Subcutaneous adipose tissue (tissue), 4 donors: ENCODE results near the gene CHRM1. TPM values are rescaled to one million over a fixed set of nuclear protein-coding genes. Genes with fewer than 3 reads are reported as not detected.

Source experiments
- total RNA-seq, 4 donors: library from RNA; depleted of rRNA; stranded (reverse); fragments of >200 nt; gene quantifications; one replicate each; pipeline ENCODE4 v1.1.0, GENCODE V29; 2016
- TF ChIP-seq, protein P1 (sequence below): fragments of 450-650 bp; IDR thresholded peaks from one replicate; pipeline ENCODE4 v1.5.1; 2016; ENCODE audit warnings: low read depth, mild to moderate bottlenecking, control low read depth, antibody characterized with exemption, moderate library complexity

The CHRM1 gene, protein sequence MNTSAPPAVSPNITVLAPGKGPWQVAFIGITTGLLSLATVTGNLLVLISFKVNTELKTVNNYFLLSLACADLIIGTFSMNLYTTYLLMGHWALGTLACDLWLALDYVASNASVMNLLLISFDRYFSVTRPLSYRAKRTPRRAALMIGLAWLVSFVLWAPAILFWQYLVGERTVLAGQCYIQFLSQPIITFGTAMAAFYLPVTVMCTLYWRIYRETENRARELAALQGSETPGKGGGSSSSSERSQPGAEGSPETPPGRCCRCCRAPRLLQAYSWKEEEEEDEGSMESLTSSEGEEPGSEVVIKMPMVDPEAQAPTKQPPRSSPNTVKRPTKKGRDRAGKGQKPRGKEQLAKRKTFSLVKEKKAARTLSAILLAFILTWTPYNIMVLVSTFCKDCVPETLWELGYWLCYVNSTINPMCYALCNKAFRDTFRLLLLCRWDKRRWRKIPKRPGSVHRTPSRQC
- not detected for total RNA-seq

DNA sequence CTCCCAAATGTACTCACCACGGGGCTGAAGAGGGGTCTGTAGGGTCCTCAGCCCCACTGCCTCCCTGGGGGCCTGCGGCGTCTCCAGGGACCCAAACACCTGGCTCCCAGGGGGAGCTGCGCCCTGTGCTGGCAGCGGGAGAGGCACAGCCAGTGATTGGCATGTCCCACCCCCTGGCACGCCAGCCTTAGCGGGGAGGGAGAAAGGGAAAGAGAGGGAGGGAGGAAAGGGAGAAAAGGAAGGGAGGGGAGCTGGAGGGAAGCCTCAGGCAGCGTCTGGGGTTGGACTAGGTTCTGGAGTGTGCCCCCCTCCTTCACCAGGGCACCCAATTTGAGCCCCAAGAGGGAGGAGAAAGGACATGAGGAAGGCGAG is at the start of gene CHRM1:
Gene CHRM1 (minus strand): TSS at position 163 of the 372 bp plus-strand sequence. CDS start 10,263 bp downstream, outside the sequence.
- TF ChIP-seq, protein P1, sequence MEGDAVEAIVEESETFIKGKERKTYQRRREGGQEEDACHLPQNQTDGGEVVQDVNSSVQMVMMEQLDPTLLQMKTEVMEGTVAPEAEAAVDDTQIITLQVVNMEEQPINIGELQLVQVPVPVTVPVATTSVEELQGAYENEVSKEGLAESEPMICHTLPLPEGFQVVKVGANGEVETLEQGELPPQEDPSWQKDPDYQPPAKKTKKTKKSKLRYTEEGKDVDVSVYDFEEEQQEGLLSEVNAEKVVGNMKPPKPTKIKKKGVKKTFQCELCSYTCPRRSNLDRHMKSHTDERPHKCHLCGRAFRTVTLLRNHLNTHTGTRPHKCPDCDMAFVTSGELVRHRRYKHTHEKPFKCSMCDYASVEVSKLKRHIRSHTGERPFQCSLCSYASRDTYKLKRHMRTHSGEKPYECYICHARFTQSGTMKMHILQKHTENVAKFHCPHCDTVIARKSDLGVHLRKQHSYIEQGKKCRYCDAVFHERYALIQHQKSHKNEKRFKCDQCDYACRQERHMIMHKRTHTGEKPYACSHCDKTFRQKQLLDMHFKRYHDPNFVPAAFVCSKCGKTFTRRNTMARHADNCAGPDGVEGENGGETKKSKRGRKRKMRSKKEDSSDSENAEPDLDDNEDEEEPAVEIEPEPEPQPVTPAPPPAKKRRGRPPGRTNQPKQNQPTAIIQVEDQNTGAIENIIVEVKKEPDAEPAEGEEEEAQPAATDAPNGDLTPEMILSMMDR: no peak

DNA sequence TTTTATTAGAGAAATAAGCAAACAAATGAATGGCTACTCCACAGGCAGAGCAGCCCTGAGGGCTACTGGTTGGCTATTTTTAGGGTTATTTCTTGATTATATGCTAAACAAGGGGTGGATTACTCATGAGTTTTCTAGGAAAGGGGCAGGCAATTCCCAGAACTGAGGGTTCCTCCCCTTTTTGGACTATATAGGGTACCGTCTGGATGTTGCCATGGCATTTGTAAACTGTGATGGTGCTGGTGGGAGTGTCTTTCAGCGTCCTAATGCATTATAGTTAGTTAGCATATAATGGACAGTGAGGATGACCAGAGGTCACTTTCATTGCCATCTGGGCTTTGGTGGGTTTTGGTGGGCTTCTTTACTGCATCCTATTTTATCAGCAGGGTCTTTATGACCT is 44.4 kb upstream of the CHRM1 start:
- TF ChIP-seq, protein P1: no peak

DNA sequence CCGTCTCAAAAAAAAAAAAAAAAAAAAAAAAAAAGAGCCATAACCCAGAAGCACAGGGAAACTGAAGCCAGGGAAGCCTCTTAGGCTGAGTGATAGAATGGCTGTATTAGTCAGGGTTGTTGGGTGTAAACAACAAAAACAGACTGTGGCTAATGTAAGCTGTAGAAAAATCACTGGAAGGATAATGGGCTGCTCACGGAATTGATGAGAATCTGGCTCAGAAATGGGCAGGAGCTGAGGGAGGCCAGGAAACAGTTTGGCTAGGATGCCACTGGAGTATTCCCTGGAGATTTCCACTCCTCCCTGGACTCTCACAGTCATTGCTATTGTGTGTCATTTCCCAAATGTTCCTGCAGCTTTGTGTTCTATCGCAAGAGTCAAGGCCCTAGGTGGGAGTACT is 41.2 kb upstream of the CHRM1 start:
- TF ChIP-seq, protein P1: no peak

DNA sequence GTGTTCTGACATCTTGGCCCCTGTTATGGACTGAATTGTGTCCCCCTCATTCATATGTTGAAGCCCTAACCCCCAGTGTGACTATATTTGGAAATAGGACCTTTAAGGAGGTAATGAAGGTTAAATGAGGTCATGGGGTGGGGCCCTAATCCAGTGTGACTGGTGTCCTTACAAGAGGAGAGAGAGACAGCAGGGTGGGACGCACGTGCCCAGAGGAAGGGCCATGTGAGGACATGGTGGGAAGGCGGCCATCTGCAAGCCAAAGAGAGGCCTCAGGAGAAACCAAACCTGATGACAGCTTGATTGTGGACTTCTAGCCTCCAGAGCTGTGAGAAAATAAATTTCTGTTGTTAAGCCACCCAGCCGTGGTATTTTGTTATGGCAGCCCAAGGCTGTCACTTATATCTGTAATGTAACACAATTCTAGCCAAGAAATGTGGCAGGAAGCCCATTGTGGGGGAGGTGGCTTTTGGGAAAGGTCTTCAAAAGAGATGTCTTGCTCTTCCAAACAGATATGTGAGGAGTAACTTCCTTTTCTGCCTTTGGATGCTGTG is 39.9 kb upstream of the CHRM1 start:
- TF ChIP-seq, protein P1: no peak

DNA sequence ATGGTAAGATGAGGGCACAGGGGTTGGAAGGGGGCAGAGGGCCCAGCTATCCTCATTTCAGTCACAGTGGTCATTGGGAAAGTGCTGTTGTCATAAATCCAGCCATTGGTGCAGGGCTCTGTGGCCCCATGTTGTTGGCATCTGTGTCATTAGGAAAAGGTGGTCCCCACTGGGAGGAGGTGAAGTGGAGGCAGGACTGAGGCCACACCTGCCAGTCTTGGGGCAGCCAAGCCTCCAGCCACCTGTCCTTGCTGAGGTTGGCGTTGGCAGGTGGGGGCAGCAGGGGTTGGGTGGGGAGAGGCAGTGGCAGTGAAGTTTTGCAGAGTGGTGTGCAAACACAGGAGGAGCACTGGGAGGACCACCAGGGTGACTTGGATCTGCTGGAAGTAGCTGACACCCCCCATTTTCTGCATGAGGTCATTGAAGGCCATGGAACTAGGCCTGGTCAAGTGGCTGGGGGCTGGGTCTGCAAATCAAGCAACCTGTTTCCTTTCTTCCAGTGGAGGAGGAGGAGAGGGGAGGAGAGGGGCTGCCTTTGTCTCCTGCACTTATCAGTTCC is 38.3 kb upstream of the CHRM1 start:
- TF ChIP-seq, protein P1: no peak

DNA sequence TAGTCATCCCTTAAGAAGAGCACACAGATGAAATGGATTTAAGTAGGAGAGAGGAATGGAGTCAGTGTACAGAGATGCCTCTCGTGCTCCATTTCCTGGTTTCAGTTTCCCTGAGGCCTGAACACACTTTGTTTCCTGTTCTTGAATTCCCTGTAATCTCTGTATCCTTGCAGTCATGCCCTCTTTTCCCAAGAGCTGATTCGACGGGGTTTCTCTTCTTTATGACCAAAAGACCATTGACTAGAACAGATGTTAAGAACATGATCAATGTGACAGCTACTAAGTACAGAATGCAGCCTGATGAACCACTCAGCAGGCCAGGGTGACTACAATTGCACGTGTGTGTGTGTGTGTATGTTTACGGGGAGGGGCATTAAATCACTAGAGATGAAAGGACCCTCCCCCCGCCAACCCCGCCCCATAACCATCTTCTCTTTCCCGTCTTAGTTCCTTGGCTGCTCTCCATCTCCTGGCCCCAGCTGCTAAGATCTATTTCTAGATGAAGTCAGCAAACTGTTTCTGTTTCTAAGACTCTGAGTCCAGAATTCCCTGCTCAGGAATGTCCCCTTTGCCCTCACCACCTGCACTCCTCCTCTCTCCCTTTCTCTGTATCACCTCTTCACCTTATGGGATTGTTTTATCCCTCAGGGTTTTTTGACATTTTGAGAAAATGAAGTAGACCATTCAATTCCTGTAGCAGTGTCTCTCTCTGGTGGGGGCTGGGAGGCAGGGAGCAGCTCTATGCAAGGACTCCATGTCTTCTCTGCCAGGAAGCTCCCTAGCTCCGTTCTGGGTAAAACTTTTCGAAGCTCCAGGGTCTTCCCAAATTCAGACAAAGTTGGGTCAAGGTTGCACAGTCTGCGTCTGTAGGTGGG is 37.6 kb upstream of the CHRM1 start:
- TF ChIP-seq, protein P1: no peak
